RPMI7951 (cell line): ENCODE results near the gene WDR70. TPM values are rescaled to one million over a fixed set of nuclear protein-coding genes. Genes with fewer than 3 reads are reported as not detected.
"Not testable (repeated sequence)": the region's sequence is repeated elsewhere in the genome, so short reads cannot be mapped to it uniquely, and the experiment has no call there.

Experiments
- DNase-seq: peaks from one replicate; pipeline ENCODE4 v3.0.0-alpha.2; 2012; ENCODE audit warnings: low read depth
- total RNA-seq: library from RNA; depleted of rRNA; stranded (reverse); fragments of >200 nt; shearing (Covaris generic); gene quantifications from 2 replicates; pipeline ENCODE4 v1.2.3, GENCODE V29; 2014

Gene WDR70
- total RNA-seq, 1 experiment from 2014 or later = 34.1 TPM

GRCh38 chr5:37757980-37758582, 379.0 kb downstream of the WDR70 start:
- peak; percentile 58 for DNase-seq

- DNase-seq = no peak
Observed at GRCh38 chr5:37767251-37767650, 388.1 kb downstream of the WDR70 start.

- DNase-seq = no peak
Observed at GRCh38 chr5:37767961-37768360, 388.8 kb downstream of the WDR70 start.

GRCh38 chr5:37768371-37768770, 389.3 kb downstream of the WDR70 start:
- DNase-seq = no peak

GRCh38 chr5:37769108-37769507, 390.0 kb downstream of the WDR70 start:
- DNase-seq = no peak

GRCh38 chr5:37769840-37770239, 390.7 kb downstream of the WDR70 start:
- no peak for DNase-seq

GRCh38 chr5:37770786-37771185, 391.7 kb downstream of the WDR70 start:
- DNase-seq = no peak

GRCh38 chr5:37771203-37771611, 392.1 kb downstream of the WDR70 start:
- no peak for DNase-seq

GRCh38 chr5:37771731-37772130, 392.6 kb downstream of the WDR70 start:
- peak; percentile 99 for DNase-seq

- DNase-seq = no peak
Observed at GRCh38 chr5:37772255-37772654, 393.1 kb downstream of the WDR70 start.

GRCh38 chr5:37773809-37774208, 394.7 kb downstream of the WDR70 start:
- DNase-seq = no peak

- peak; percentile 48 for DNase-seq
Observed at GRCh38 chr5:37774912-37775483, 395.9 kb downstream of the WDR70 start.

- DNase-seq = peak; percentile 59
Observed at GRCh38 chr5:37776826-37777225, 397.7 kb downstream of the WDR70 start.

GRCh38 chr5:37777432-37778130, 398.5 kb downstream of the WDR70 start:
- peak; percentile 49 for DNase-seq

- DNase-seq = not testable (repeated sequence)
Observed at GRCh38 chr5:37781409-37781808, 402.3 kb downstream of the WDR70 start.

GRCh38 chr5:37786416-37786815, 407.3 kb downstream of the WDR70 start:
- DNase-seq = no peak

GRCh38 chr5:37786862-37787519, 407.9 kb downstream of the WDR70 start:
- DNase-seq = peak; percentile 80

- DNase-seq = peak; percentile 62
Observed at GRCh38 chr5:37787742-37788141, 408.6 kb downstream of the WDR70 start.

GRCh38 chr5:37789991-37790390, 410.9 kb downstream of the WDR70 start:
- DNase-seq = peak; percentile 61

- DNase-seq = peak; percentile 23
Observed at GRCh38 chr5:37791321-37791720, 412.2 kb downstream of the WDR70 start.

- peak; percentile 94 for DNase-seq
Observed at GRCh38 chr5:37792975-37793631, 414.0 kb downstream of the WDR70 start.

GRCh38 chr5:37795292-37795691, 416.2 kb downstream of the WDR70 start:
- DNase-seq = not testable (repeated sequence)
